Measurements from ENCODE around the gene CD27. TPM values are rescaled to one million over a fixed set of nuclear protein-coding genes. Genes with fewer than 3 reads are reported as not detected.
A peak's percentile ranks its signal among the peaks of the same experiment; 100 is the strongest.
"Not testable (repeated sequence)": the region's sequence is repeated elsewhere in the genome, so short reads cannot be mapped to it uniquely, and the experiment has no call there.

The CD27 gene
- not detected in 2 replicates for total RNA-seq

GRCh38 chr12:6444704-6445688 is at the start of gene CD27:
Gene CD27 (plus strand): TSS chr12:6444955. CDS start chr12:6445096, 141 bp downstream.
- no peak for DNase-seq (ENCODE audit: low read depth)

- no peak for DNase-seq (ENCODE audit: low read depth)
Observed at GRCh38 chr12:6396031-6396430, 48.7 kb upstream of the CD27 start.

GRCh38 chr12:6399884-6400644 is 44.7 kb upstream of the CD27 start:
- no peak for DNase-seq (ENCODE audit: low read depth)

GRCh38 chr12:6404390-6404789 is 40.4 kb upstream of the CD27 start:
- no peak for DNase-seq (ENCODE audit: low read depth)

GRCh38 chr12:6405963-6406362 is 38.8 kb upstream of the CD27 start:
- no peak for DNase-seq (ENCODE audit: low read depth)

- no peak for DNase-seq (ENCODE audit: low read depth)
Observed at GRCh38 chr12:6407236-6407954, 37.4 kb upstream of the CD27 start.

GRCh38 chr12:6416596-6416995 is 28.2 kb upstream of the CD27 start:
- DNase-seq (ENCODE audit: low read depth) = no peak

- DNase-seq (ENCODE audit: low read depth) = no peak
Observed at GRCh38 chr12:6418796-6419195, 26.0 kb upstream of the CD27 start.

GRCh38 chr12:6420364-6420763 is 24.4 kb upstream of the CD27 start:
- no peak for DNase-seq (ENCODE audit: low read depth)

- peak; percentile 84 for DNase-seq (ENCODE audit: low read depth)
Observed at GRCh38 chr12:6423267-6424007, 21.3 kb upstream of the CD27 start.

GRCh38 chr12:6424008-6424347 is 20.8 kb upstream of the CD27 start:
- DNase-seq (ENCODE audit: low read depth) = peak; percentile 4

- DNase-seq (ENCODE audit: low read depth) = no peak
Observed at GRCh38 chr12:6424866-6425265, 19.9 kb upstream of the CD27 start.

GRCh38 chr12:6425590-6426531 is 18.9 kb upstream of the CD27 start:
- peak; percentile 48 for DNase-seq (ENCODE audit: low read depth)

- peak; percentile 88 for DNase-seq (ENCODE audit: low read depth)
Observed at GRCh38 chr12:6426882-6427671, 17.7 kb upstream of the CD27 start.

- not testable (repeated sequence) for DNase-seq (ENCODE audit: low read depth)
Observed at GRCh38 chr12:6427796-6428195, 17.0 kb upstream of the CD27 start.

- DNase-seq (ENCODE audit: low read depth) = no peak
Observed at GRCh38 chr12:6428326-6428725, 16.4 kb upstream of the CD27 start.

- DNase-seq (ENCODE audit: low read depth) = peak; percentile 96
Observed at GRCh38 chr12:6430124-6430989, 14.4 kb upstream of the CD27 start.

- DNase-seq (ENCODE audit: low read depth) = no peak
Observed at GRCh38 chr12:6432991-6433390, 11.8 kb upstream of the CD27 start.

Data from renal cortical epithelial cell (primary cell).